ENCODE results near the gene ABHD14A.

DNA sequence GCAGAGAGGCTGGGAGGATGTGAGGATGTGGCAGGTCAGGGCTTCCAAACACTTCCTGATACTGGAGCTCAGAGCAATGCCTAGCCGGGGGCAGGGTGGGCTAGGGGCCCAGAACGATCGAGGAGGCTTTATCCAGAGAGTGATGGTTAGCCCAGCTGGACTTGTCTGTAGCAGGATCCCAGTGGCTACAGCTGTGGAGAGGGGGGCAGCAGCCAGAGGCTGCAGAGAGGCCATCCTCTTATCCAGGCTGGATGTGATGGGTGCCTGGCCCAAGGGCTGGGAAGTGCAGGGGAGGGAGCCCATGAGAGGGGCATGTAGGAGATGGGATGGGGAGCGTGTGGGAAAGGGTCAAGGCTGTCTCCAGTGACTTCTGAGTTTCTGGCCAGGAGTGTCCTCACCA lies 28.1 kb upstream of the ABHD14A start:
- TF ChIP-seq, protein P1, sequence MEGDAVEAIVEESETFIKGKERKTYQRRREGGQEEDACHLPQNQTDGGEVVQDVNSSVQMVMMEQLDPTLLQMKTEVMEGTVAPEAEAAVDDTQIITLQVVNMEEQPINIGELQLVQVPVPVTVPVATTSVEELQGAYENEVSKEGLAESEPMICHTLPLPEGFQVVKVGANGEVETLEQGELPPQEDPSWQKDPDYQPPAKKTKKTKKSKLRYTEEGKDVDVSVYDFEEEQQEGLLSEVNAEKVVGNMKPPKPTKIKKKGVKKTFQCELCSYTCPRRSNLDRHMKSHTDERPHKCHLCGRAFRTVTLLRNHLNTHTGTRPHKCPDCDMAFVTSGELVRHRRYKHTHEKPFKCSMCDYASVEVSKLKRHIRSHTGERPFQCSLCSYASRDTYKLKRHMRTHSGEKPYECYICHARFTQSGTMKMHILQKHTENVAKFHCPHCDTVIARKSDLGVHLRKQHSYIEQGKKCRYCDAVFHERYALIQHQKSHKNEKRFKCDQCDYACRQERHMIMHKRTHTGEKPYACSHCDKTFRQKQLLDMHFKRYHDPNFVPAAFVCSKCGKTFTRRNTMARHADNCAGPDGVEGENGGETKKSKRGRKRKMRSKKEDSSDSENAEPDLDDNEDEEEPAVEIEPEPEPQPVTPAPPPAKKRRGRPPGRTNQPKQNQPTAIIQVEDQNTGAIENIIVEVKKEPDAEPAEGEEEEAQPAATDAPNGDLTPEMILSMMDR (IDR thresholded peaks at IDR 0.05), result no peak
- no peak for TF ChIP-seq POLR2A (IDR thresholded peaks at IDR 0.05)
